GM12892 (cell line): ENCODE results near the gene MED31.

Experiments used
- POLR2A ChIP-seq: IDR thresholded peaks from 2 replicates; pipeline ENCODE4 v1.6.1; 2011; ENCODE audit warnings: low read depth, low read length, control low read depth
- POLR2AphosphoS5 ChIP-seq: IDR thresholded peaks from 2 replicates; pipeline ENCODE4 v1.6.1; 2011; ENCODE audit warnings: low read depth, low read length, control low read depth
- TAF1 ChIP-seq: IDR thresholded peaks from 2 replicates; pipeline ENCODE4 v1.6.1; 2011; ENCODE audit warnings: low read depth, mild to moderate bottlenecking, control low read depth, low read length, borderline replicate concordance

DNA sequence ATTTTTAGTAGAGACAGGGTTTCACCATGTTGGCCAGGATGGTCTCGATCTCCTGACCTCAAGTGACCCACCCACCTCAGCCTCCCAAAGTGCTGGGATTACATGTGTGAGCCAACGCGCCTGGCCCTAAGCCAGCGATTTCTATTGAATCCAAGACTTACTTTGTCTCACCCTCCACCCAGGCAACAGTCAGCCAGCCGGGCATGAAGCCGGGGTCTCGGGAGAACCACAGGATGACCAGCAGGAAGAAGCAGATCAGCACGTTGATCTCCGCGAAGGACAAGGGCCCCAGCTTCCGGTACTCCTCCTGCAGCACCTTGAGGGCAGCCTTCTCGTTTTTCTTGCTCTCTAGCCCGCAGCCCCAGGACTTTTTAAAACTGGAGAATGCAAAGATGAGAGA lies 44.2 kb upstream of the MED31 start:
- no peak for TF ChIP-seq POLR2A
- TF ChIP-seq POLR2AphosphoS5, result no peak
- no peak for TF ChIP-seq TAF1
